AG04449 (cell line): Measurements from ENCODE around the gene ZDHHC16.

Experiments used
- CTCF ChIA-PET: fragments of 350-600 bp; formaldehyde crosslinking; extraction: SDS; loops from one replicate; lab custom pipeline; 2021; ENCODE audit warnings: antibody characterized with exemption; lab: Yijun Ruan, JAX
- POLR2A ChIA-PET: fragments of 400-600, 350-600 bp; formaldehyde crosslinking; extraction: SDS; loops from one replicate; lab custom pipeline; 2020; ENCODE audit warnings: antibody characterized with exemption, inconsistent platforms; lab: Yijun Ruan, JAX
- DNase-seq: peaks from one replicate; pipeline ENCODE4 v3.0.0-alpha.2; 2010; ENCODE audit warnings: low read depth, low spot score
- H3K4me3 ChIP-seq: 2 replicates; pipeline ENCODE4 v1.5.1; 2011; ENCODE audit warnings: low read depth, mild to moderate bottlenecking, control low read depth, low read length
- CTCF ChIP-seq: IDR thresholded peaks from one replicate; pipeline ENCODE4 v1.5.1; 2011; ENCODE audit warnings: mild to moderate bottlenecking, moderate library complexity, low read length, control low read depth, inconsistent platforms; ENCODE audit not compliant: insufficient read depth; ENCODE audit errors: missing control alignments

The ZDHHC16 gene

GRCh38 chr10:97479939-97480338 is 34.0 kb downstream of the ZDHHC16 start:
- no peak for DNase-seq
- TF ChIP-seq CTCF, result no peak
- CTCF ChIA-PET, result interaction anchor here (1.1 to 2.3 kb wide), 2 partner anchors 15 to 74 kb away, joined by 3 to 13 read pairs; no protein-coding TSS in a partner anchor
- POLR2A ChIA-PET, result no interaction called here
- no peak overlapping the region for H3K4me3 ChIP-seq

GRCh38 chr10:97481071-97481470 is 35.1 kb downstream of the ZDHHC16 start:
- no peak overlapping the region for H3K4me3 ChIP-seq
- DNase-seq, result no peak
- POLR2A ChIA-PET, result no interaction called here
- no peak for TF ChIP-seq CTCF
- CTCF ChIA-PET, result interaction anchor here (2.3 kb wide), 1 partner anchor 73 kb away, joined by 13 read pairs; no protein-coding TSS in a partner anchor

DNA sequence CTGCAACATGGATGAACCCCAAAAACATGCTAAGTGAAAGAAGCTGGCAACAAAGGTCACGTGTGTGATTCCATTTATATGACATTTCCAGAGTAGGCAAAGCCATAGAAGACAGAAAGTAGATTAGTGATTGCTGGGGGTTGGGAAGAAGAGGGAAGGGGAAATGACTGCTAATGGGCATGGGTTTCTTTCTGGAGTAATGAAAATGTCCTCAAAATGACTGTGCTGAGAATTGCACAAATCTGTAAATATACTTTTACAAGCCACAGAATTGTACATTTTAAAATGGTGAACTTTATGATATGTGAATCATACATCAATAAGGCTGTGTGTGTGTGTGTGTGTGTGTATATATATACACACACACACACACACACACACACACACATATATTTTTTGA is 36.4 kb downstream of the ZDHHC16 start:
- no peak for DNase-seq
- CTCF ChIA-PET, result interaction anchor here (1.2 to 2.3 kb wide), 2 partner anchors 13 to 72 kb away, joined by 3 to 13 read pairs; no protein-coding TSS in a partner anchor
- POLR2A ChIA-PET, result no interaction called here
- no peak overlapping the region for H3K4me3 ChIP-seq
- TF ChIP-seq CTCF, result no peak

GRCh38 chr10:97483506-97483905 is 37.5 kb downstream of the ZDHHC16 start:
- no peak overlapping the region for H3K4me3 ChIP-seq
- no peak for DNase-seq
- CTCF ChIA-PET, result interaction anchor here (1.4 to 1.5 kb wide), 2 partner anchors 20 to 22 kb away, joined by 3 read pairs; no protein-coding TSS in a partner anchor
- POLR2A ChIA-PET, result no interaction called here
- TF ChIP-seq CTCF, result no peak

- CTCF ChIA-PET, result interaction anchor here (1.4 to 1.5 kb wide), 2 partner anchors 20 to 23 kb away, joined by 3 read pairs; no protein-coding TSS in a partner anchor
Observed at GRCh38 chr10:97483921-97484320, 37.9 kb downstream of the ZDHHC16 start.

GRCh38 chr10:97485647-97486281 is 39.8 kb downstream of the ZDHHC16 start:
- no peak for TF ChIP-seq CTCF
- no peak for DNase-seq
- CTCF ChIA-PET, result no interaction called here
- H3K4me3 ChIP-seq, result no peak overlapping the region
- POLR2A ChIA-PET, result no interaction called here

More at GRCh38 chr10:97483921-97484320, 37.9 kb downstream of the ZDHHC16 start:
- no peak for DNase-seq
- POLR2A ChIA-PET, result no interaction called here
- H3K4me3 ChIP-seq, result no peak overlapping the region
- TF ChIP-seq CTCF, result no peak
